ENCODE results near the gene HMGA1. TPM values are rescaled to one million over a fixed set of nuclear protein-coding genes. Genes with fewer than 3 reads are reported as not detected.

The HMGA1 gene, protein sequence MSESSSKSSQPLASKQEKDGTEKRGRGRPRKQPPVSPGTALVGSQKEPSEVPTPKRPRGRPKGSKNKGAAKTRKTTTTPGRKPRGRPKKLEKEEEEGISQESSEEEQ
- 100 to 1,000 TPM in 1 of 2 donors, 10 to 100 TPM in 1; 54.7 to 111 TPM for total RNA-seq

GRCh38 chr6:34236443-34237315, at the start of gene HMGA1:
TSS of gene HMGA1 (plus strand) at chr6:34236873. CDS start at chr6:34240781, 3,908 bp downstream.

GRCh38 chr6:34248727-34249468, 12.2 kb downstream of the HMGA1 start, which contains the start of gene SMIM29:
TSS of gene SMIM29 (minus strand) at chr6:34249006. CDS start at chr6:34247791, 1,215 bp downstream.

Small RNAs within 50 kb of the gene (small RNA-seq; reads per million reads assigned to genes)
- gene MIR6835 = 0 reads per million in 2 donors

Other genes starting within 250 kb of the HMGA1 start
- gene GRM4, start 90.8 kb upstream of the HMGA1 start, total RNA-seq = not detected
- 10 to 100 TPM; 63.9 to 92.2 TPM for gene SMIM29, start 12.1 kb downstream of the HMGA1 start, total RNA-seq
- gene NUDT3, start 155.8 kb downstream of the HMGA1 start, total RNA-seq = 10 to 100 TPM; 17.6 to 20.0 TPM
- 1,000 to 10,000 TPM; 1,433 to 1,964 TPM for gene RPS10, start 189.2 kb downstream of the HMGA1 start, total RNA-seq
- not detected for gene PACSIN1, start 229.2 kb downstream of the HMGA1 start, total RNA-seq

Data from melanocyte of skin (primary cell).